Keratinocyte (primary cell): ENCODE measurements around the gene PRAMEF20. TPM values are rescaled to one million over a fixed set of nuclear protein-coding genes. Genes with fewer than 3 reads are reported as not detected.

Source experiments
- DNase-seq: peaks from one replicate; pipeline ENCODE4 v3.0.0-alpha.2; 2011; ENCODE audit warnings: low read depth, missing footprints, low spot score
- FAIRE-seq: peaks from 2 replicates; lab custom pipeline; 2011; peaks lifted over from hg19 to GRCh38; lab: Jason Lieb, UNC
- H2AFZ ChIP-seq: 2 replicates; pipeline ENCODE4 v1.6.0; 2012; ENCODE audit warnings: low read length, control low read depth, inconsistent platforms; ENCODE audit not compliant: control insufficient read depth
- H3K27ac ChIP-seq: 2 replicates; pipeline ENCODE4 v1.5.1; 2011; ENCODE audit warnings: low read length; ENCODE audit not compliant: control insufficient read depth, insufficient read depth
- H3K27me3 ChIP-seq: 3 replicates; pipeline ENCODE4 v1.6.0; 2011; ENCODE audit warnings: low read length; ENCODE audit not compliant: control insufficient read depth, insufficient read depth; ENCODE audit errors: extremely low read depth
- H3K36me3 ChIP-seq, 2 experiments: 2 replicates in 1 of 2; 3 replicates in 1 of 2; pipeline ENCODE4 v1.5.1; 2011; ENCODE audit warnings: low read length in 2 of 2, mild to moderate bottlenecking in 1 of 2; ENCODE audit not compliant: control insufficient read depth in 2 of 2, insufficient read depth in 2 of 2; ENCODE audit errors: extremely low read depth in 1 of 2
- H3K4me1 ChIP-seq: 3 replicates; pipeline ENCODE4 v1.5.1; 2011; ENCODE audit warnings: low read length; ENCODE audit not compliant: control insufficient read depth, insufficient read depth; ENCODE audit errors: extremely low read depth
- H3K4me2 ChIP-seq: 3 replicates; pipeline ENCODE4 v1.6.0; 2011; ENCODE audit warnings: low read depth, low read length; ENCODE audit not compliant: control insufficient read depth, insufficient read depth; ENCODE audit errors: extremely low read depth
- H3K4me3 ChIP-seq, 3 experiments: fragments of 200-600 bp in 1 of 3; sonication (generic) in 1 of 3; 2 replicates in 2 of 3; 3 replicates in 1 of 3; pipeline ENCODE4 v1.5.1; 2011 to 2016; ENCODE audit warnings: low read length in 3 of 3, mild to moderate bottlenecking in 3 of 3, control low read depth in 2 of 3, inconsistent platforms in 1 of 3, low read depth in 1 of 3, mixed read lengths in 1 of 3, mixed run types in 1 of 3, moderate library complexity in 1 of 3; ENCODE audit not compliant: control insufficient read depth in 2 of 3, insufficient read depth in 2 of 3; ENCODE audit errors: extremely low read depth in 1 of 3
- H3K79me2 ChIP-seq: 2 replicates; pipeline ENCODE4 v1.6.0; 2012; ENCODE audit warnings: low read length; ENCODE audit not compliant: control insufficient read depth, insufficient read depth
- H3K9ac ChIP-seq: 3 replicates; pipeline ENCODE4 v1.6.0; 2011; ENCODE audit warnings: low read length; ENCODE audit not compliant: control insufficient read depth, insufficient read depth; ENCODE audit errors: extremely low read depth
- H3K9me1 ChIP-seq: 3 replicates; pipeline ENCODE4 v1.6.0; 2011; ENCODE audit warnings: low read length; ENCODE audit not compliant: control insufficient read depth, insufficient read depth; ENCODE audit errors: extremely low read depth
- H3K9me3 ChIP-seq: 2 replicates; pipeline ENCODE4 v1.5.1; 2012; ENCODE audit warnings: low read depth, low read length; ENCODE audit not compliant: control insufficient read depth
- H4K20me1 ChIP-seq: 3 replicates; pipeline ENCODE4 v1.6.0; 2011; ENCODE audit warnings: low read length; ENCODE audit not compliant: control insufficient read depth, insufficient read depth; ENCODE audit errors: extremely low read depth
- EZH2 ChIP-seq: IDR thresholded peaks from one replicate; pipeline ENCODE4 v1.6.1; 2012; ENCODE audit warnings: inconsistent platforms, mild to moderate bottlenecking, low read length, moderate library complexity
- dilution Hi-C: fragments of 300-500 bp; cut with MboI; formaldehyde crosslinking; loops from one replicate; pipeline ENCODE4 v1.7.0; 2020; ENCODE audit warnings: low sequenced_read_pairs; ENCODE audit not compliant: extremely low pct_ligation_motif_present
- polyA plus RNA-seq, 5 experiments: library from polyadenylated mRNA; depleted of rRNA in 3 of 5; stranded (reverse) in 3 of 5; stranded (forward) in 1 of 5; unstranded in 1 of 5; fragments of >200 nt; gene quantifications; 1 replicate in 1 of 5; 2 replicates in 3 of 5; 3 replicates in 1 of 5; pipeline versions ENCODE4 v1.2.1 to v1.2.3, GENCODE V29; 2011 to 2012; ENCODE audit warnings: missing spikeins in 2 of 5, low read depth in 1 of 5, low replicate concordance in 1 of 5
- TF ChIP-seq, protein P1 (sequence below), 3 experiments: IDR thresholded peaks in 1 of 3; conservative IDR thresholded peaks in 1 of 3; optimal IDR thresholded peaks in 1 of 3; 2 replicates in 2 of 3; 3 replicates in 1 of 3; pipeline versions ENCODE3 to v1.5.1; 2011; ENCODE audit warnings: low read length in 3 of 3, mild to moderate bottlenecking in 3 of 3, moderate library complexity in 2 of 3, control low read depth in 1 of 3, inconsistent platforms in 1 of 3; ENCODE audit not compliant: insufficient read depth in 2 of 3; ENCODE audit errors: extremely low read depth in 1 of 3

Gene PRAMEF20
- polyA plus RNA-seq, 1 donor (not counting 4 experiments of a cell fraction or from before 2014, with no cell fraction given), result not detected

DNA sequence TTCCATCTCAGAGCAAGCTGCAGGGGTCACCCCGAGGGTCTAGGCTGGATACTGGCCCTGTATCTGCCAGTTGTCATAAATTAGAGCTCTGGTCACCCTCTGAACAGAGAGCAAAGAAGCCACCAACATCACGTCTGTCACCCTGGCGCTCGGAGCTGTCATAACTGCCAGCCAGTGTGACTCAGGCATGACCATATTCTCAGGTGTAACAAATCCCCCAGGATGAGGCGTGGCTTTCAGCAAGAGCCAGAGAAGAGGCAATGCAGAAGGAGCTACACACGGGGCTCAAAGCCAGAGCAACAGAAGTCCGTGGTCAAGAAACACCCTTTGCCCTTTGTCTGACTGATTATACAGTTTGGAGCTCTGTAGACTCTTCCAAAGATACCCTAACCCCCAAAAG is 40.0 kb downstream of the PRAMEF20 start:
- Histone ChIP-seq H2AFZ (no peak overlapping the region), H3K4me1 (no peaks in the 10 kb centered on the region), H4K20me1 (no peaks in the 10 kb centered on the region), H3K9ac (no peak overlapping the region), H3K36me3 (no peaks in the 10 kb centered on the region), H3K27ac (no peak overlapping the region), H3K27me3 (no peaks in the 10 kb centered on the region), H3K9me1 (no peaks in the 10 kb centered on the region), H3K4me2 (no peak overlapping the region), H3K79me2 (no peaks in the 10 kb centered on the region), H3K9me3 (no peaks in the 10 kb centered on the region), H3K4me3 (no peak overlapping the region)
- no peak for FAIRE-seq
- DNase-seq, result no peak
- dilution Hi-C loops, result no loop called here
- no peak for TF ChIP-seq EZH2
- TF ChIP-seq, protein P1, sequence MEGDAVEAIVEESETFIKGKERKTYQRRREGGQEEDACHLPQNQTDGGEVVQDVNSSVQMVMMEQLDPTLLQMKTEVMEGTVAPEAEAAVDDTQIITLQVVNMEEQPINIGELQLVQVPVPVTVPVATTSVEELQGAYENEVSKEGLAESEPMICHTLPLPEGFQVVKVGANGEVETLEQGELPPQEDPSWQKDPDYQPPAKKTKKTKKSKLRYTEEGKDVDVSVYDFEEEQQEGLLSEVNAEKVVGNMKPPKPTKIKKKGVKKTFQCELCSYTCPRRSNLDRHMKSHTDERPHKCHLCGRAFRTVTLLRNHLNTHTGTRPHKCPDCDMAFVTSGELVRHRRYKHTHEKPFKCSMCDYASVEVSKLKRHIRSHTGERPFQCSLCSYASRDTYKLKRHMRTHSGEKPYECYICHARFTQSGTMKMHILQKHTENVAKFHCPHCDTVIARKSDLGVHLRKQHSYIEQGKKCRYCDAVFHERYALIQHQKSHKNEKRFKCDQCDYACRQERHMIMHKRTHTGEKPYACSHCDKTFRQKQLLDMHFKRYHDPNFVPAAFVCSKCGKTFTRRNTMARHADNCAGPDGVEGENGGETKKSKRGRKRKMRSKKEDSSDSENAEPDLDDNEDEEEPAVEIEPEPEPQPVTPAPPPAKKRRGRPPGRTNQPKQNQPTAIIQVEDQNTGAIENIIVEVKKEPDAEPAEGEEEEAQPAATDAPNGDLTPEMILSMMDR (optimal IDR thresholded peaks at IDR 0.05 in 1 of 3, IDR thresholded peaks at IDR 0.05 in 1 of 3, conservative IDR thresholded peaks at IDR 0.05 in 1 of 3; ENCODE audit: extremely low read depth in 1 of 3, insufficient read depth in 2 of 3, low read length in 3 of 3), result no peak

DNA sequence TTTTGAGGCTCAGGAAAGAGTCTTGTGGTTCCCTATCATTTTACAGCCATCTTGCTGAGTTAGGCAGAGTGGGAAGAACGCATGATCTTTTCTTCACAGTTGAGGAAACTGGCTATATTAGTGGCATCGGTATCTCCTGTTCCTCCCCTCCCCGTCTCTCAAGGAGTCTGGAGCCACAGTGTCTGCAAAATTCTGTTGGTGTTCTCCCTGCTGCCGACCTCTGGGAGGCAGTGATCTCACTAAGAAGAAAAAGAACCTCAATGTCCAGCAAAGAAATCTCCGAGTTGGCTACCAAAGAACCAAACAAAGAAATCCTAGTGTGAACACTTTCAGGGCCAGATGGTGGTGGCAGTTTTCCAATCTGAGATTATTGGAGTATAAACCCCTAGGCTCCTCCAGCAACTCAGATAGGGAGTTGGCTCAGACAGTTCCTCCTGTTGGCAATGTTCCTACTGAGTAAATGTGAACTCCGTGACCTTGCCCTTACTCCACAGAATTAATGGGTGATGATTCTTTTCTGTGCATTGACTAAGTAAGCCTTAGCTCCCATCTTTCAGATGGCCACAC is 41.2 kb downstream of the PRAMEF20 start:
- Histone ChIP-seq H3K9me3 (no peaks in the 10 kb centered on the region), H3K9me1 (no peaks in the 10 kb centered on the region)
- FAIRE-seq, result no peak

More for the DNA sequence above, 41.2 kb downstream of the PRAMEF20 start:
- H3K4me3 ChIP-seq, result no peak overlapping the region
- TF ChIP-seq, protein P1 (optimal IDR thresholded peaks at IDR 0.05 in 1 of 3, IDR thresholded peaks at IDR 0.05 in 1 of 3, conservative IDR thresholded peaks at IDR 0.05 in 1 of 3; ENCODE audit: extremely low read depth in 1 of 3, insufficient read depth in 2 of 3, low read length in 3 of 3), result no peak
- TF ChIP-seq EZH2, result no peak
- no peak for DNase-seq
- H3K9ac ChIP-seq, result no peak overlapping the region
- dilution Hi-C loops, result no loop called here
- no peaks in the 10 kb centered on the region for H3K79me2 ChIP-seq
- no peak overlapping the region for H2AFZ ChIP-seq
- H4K20me1 ChIP-seq, result no peaks in the 10 kb centered on the region
- H3K4me2 ChIP-seq, result no peak overlapping the region
- H3K4me1 ChIP-seq, result no peaks in the 10 kb centered on the region
- no peaks in the 10 kb centered on the region for H3K27me3 ChIP-seq
- H3K36me3 ChIP-seq, result no peaks in the 10 kb centered on the region
- H3K27ac ChIP-seq, result no peak overlapping the region
